Measurements from ENCODE around the gene TXNRD1.
"Not testable (repeated sequence)": the region's sequence is repeated elsewhere in the genome, so short reads cannot be mapped to it uniquely, and the experiment has no call there.

The TXNRD1 gene

DNA sequence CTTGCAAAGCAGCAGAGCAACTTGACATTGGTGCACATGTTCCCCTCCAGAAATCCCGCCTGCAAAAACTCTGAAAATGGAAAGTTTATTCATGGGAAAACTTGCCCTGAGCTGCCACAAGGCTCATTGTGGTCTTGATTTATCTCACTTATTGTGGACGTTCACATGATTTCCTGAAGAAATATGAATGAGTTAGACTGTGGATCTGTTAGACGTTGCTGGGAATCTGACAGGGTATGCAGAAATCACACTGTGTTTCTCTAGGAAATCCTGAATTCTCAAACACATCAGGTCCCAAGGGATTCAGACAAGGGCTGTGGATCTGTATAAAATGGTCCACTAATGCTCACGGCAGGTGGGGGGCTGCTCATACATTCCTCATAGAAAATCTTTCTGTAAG lies 160.2 kb downstream of the TXNRD1 start:
- no peak for DNase-seq

- DNase-seq = no peak
Observed at GRCh38 chr12:104376650-104377513, 161.3 kb downstream of the TXNRD1 start.

DNA sequence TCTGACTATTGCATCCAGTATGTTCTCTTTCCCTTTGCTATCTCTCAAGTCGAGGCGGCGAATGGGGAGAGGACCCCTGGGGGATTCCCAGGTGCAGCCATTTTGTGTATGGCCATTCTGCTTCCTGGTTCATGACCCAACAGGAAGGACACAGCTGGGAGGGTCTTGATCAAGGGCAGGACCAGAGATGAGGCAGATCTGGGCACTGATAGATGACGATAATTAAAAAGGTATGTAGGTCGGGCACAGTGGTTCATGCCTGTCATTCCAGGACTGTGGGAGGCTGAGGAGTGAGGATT lies 161.9 kb downstream of the TXNRD1 start:
- no peak for DNase-seq

DNA sequence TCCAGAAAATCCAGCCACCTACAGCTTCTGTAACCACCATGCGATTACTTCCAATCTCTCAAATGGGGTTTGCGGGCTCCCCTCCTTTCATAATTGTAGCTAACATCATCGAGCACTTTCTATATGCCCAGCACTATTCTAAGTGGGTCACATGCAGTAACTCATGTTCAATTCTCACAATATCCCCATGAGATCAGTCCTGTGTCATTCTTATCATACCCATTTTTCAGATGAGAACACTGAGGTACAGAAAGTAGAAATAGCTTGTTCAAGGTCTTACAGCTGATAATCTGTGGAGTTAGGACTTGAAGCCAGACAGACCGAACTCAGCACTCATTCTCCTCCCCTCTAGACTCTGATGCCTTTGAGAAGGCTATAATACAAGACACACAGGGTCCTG lies 162.8 kb downstream of the TXNRD1 start:
- DNase-seq = no peak

GRCh38 chr12:104381341-104381730 lies 165.8 kb downstream of the TXNRD1 start:
- DNase-seq = no peak

- peak; percentile 79 to 86 for DNase-seq
Observed at GRCh38 chr12:104381731-104382480, 166.3 kb downstream of the TXNRD1 start.

DNA sequence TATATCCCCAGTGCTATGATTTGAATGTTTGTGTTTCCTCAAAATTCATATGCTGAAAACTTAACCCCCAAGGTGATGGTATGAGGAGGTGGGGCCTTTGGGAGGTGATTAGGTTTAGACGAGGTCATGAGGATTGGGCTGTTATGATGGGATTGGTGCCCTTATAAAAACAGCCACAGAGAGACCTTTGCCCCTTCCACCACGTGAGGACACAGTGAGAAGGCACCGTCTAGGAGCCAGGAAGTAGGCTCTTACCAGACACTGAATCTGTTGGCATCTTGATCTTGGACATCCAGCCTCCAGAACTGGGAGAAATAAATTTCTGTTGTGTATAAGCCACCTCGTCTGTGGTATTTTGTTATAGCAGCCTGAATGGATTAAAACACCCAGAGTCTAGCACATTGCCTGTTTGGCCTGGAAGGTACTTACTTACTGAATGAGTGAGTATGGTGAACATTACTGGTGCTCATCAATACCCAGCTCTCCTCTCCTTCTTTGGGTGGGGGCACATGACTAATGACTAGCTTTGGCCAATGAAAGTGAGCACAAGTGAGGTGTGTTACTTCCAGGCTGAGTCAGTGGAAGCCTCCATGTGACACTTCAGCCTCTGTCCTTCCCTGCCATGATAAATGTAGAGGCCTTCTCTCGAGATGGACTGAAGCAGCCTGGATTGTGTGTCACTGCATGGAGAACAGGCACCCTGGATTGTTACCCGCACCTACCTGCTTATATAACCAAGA lies 168.7 kb downstream of the TXNRD1 start:
- no peak for DNase-seq

DNA sequence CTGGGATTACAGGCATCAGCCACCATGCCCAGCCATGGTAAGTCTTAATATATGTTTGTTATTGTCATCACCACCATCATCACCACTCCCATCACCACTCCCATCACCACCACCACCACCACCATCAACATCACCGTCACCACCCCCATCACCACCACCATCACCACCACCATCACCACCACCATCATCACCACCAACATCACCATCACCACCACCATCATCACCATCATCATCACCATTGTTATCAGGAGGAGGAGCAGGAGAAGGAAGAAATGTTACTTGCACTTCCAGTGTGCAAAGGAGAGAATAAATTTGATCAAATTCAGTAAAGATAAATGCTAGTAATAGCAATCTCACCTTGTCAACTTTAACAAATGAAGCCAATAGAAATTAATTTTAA lies 169.9 kb downstream of the TXNRD1 start:
- DNase-seq = no peak

GRCh38 chr12:104386461-104386860 lies 170.9 kb downstream of the TXNRD1 start:
- DNase-seq = no peak

GRCh38 chr12:104387190-104387589 lies 171.6 kb downstream of the TXNRD1 start:
- no peak for DNase-seq

- not testable (repeated sequence) for DNase-seq
Observed at GRCh38 chr12:104394086-104394485, 178.5 kb downstream of the TXNRD1 start.

Measured in CD4-positive, alpha-beta T cell treated with Interferon alpha-2 for 1 hour (primary cell).